H1 (cell line): ENCODE results near the gene PRRT1B. TPM values are rescaled to one million over a fixed set of nuclear protein-coding genes. Genes with fewer than 3 reads are reported as not detected.

Experiments
- polyA plus RNA-seq, 7 experiments: library from polyadenylated mRNA; depleted of rRNA in 3 of 7; stranded (reverse) in 5 of 7; unstranded in 2 of 7; fragments of >200 nt in 5 of 7; fragments of 200-250 nt in 2 of 7; gene quantifications; 1 replicate in 5 of 7; 2 replicates in 1 of 7; 4 replicates in 1 of 7; pipeline versions ENCODE4 v1.2.1 to v1.2.3, GENCODE V29; 2011 to 2013; ENCODE audit warnings: missing spikeins in 2 of 7, mixed read lengths in 2 of 7
- total RNA-seq: library from RNA; stranded (reverse); fragmentation: NEBNext Ultra II Directional; extraction: Animal tissue kit (Norgen Biotek cat#: 25700); gene quantifications from 2 replicates; pipeline ENCODE4 v1.2.1, GENCODE V29; 2021
- TF ChIP-seq, protein P1 (sequence below): fragments of 300-600 bp; sonication (generic); IDR thresholded peaks from 2 replicates; pipeline ENCODE4 v1.7.1; 2012; ENCODE audit warnings: low read length, moderate library complexity, mild to moderate bottlenecking, inconsistent platforms; ENCODE audit not compliant: insufficient replicate concordance

The PRRT1B gene
- total and polyA plus RNA-seq, 2 of the 8 experiments (the other 6 are each of a cell fraction or from before 2014, with no cell fraction given) = 0.30 to 1.2 TPM

DNA sequence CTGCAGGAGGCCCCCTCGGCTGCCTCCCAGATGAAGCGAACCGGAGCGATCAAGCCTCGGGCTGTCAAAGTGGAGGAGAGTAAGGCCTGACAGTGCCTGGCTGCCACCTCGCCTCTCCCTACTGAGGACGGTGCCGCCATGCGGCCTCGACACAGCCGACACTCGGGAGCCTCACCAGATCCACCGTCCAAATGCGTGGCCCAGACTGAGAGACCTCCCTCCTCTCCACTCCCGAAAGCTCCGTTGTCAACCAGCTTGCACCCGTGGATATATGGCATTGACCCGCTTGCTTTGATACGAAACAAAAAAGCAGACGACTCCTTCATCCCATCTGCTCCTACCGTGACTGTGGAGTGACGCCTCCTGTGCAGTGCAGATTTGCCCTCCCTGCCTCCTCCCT lies 49.5 kb upstream of the PRRT1B start (continued):
- TF ChIP-seq, protein P1, sequence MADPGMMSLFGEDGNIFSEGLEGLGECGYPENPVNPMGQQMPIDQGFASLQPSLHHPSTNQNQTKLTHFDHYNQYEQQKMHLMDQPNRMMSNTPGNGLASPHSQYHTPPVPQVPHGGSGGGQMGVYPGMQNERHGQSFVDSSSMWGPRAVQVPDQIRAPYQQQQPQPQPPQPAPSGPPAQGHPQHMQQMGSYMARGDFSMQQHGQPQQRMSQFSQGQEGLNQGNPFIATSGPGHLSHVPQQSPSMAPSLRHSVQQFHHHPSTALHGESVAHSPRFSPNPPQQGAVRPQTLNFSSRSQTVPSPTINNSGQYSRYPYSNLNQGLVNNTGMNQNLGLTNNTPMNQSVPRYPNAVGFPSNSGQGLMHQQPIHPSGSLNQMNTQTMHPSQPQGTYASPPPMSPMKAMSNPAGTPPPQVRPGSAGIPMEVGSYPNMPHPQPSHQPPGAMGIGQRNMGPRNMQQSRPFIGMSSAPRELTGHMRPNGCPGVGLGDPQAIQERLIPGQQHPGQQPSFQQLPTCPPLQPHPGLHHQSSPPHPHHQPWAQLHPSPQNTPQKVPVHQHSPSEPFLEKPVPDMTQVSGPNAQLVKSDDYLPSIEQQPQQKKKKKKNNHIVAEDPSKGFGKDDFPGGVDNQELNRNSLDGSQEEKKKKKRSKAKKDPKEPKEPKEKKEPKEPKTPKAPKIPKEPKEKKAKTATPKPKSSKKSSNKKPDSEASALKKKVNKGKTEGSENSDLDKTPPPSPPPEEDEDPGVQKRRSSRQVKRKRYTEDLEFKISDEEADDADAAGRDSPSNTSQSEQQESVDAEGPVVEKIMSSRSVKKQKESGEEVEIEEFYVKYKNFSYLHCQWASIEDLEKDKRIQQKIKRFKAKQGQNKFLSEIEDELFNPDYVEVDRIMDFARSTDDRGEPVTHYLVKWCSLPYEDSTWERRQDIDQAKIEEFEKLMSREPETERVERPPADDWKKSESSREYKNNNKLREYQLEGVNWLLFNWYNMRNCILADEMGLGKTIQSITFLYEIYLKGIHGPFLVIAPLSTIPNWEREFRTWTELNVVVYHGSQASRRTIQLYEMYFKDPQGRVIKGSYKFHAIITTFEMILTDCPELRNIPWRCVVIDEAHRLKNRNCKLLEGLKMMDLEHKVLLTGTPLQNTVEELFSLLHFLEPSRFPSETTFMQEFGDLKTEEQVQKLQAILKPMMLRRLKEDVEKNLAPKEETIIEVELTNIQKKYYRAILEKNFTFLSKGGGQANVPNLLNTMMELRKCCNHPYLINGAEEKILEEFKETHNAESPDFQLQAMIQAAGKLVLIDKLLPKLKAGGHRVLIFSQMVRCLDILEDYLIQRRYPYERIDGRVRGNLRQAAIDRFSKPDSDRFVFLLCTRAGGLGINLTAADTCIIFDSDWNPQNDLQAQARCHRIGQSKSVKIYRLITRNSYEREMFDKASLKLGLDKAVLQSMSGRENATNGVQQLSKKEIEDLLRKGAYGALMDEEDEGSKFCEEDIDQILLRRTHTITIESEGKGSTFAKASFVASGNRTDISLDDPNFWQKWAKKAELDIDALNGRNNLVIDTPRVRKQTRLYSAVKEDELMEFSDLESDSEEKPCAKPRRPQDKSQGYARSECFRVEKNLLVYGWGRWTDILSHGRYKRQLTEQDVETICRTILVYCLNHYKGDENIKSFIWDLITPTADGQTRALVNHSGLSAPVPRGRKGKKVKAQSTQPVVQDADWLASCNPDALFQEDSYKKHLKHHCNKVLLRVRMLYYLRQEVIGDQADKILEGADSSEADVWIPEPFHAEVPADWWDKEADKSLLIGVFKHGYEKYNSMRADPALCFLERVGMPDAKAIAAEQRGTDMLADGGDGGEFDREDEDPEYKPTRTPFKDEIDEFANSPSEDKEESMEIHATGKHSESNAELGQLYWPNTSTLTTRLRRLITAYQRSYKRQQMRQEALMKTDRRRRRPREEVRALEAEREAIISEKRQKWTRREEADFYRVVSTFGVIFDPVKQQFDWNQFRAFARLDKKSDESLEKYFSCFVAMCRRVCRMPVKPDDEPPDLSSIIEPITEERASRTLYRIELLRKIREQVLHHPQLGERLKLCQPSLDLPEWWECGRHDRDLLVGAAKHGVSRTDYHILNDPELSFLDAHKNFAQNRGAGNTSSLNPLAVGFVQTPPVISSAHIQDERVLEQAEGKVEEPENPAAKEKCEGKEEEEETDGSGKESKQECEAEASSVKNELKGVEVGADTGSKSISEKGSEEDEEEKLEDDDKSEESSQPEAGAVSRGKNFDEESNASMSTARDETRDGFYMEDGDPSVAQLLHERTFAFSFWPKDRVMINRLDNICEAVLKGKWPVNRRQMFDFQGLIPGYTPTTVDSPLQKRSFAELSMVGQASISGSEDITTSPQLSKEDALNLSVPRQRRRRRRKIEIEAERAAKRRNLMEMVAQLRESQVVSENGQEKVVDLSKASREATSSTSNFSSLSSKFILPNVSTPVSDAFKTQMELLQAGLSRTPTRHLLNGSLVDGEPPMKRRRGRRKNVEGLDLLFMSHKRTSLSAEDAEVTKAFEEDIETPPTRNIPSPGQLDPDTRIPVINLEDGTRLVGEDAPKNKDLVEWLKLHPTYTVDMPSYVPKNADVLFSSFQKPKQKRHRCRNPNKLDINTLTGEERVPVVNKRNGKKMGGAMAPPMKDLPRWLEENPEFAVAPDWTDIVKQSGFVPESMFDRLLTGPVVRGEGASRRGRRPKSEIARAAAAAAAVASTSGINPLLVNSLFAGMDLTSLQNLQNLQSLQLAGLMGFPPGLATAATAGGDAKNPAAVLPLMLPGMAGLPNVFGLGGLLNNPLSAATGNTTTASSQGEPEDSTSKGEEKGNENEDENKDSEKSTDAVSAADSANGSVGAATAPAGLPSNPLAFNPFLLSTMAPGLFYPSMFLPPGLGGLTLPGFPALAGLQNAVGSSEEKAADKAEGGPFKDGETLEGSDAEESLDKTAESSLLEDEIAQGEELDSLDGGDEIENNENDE = no peak
